IMR-90 (cell line): ENCODE results near the gene GALNT9. TPM values are rescaled to one million over a fixed set of nuclear protein-coding genes. Genes with fewer than 3 reads are reported as not detected.

Experiments
- ATAC-seq: fragments of 200-7000 bp; cut with Tn5 transposase; 2 replicates; pipeline ENCODE4 v1.9.1; 2020; ENCODE audit warnings: low read depth, mild to moderate bottlenecking, moderate library complexity
- BruUV-seq: library from RNA; stranded (reverse); fragments of 400-500 nt; replicated peaks from 2 replicates; lab custom pipeline; 2021; lab: Mats Ljungman, UMichigan
- CTCF ChIA-PET: fragments of 300-600 bp; formaldehyde crosslinking; extraction: SDS; loops from one replicate; lab custom pipeline; 2021; ENCODE audit warnings: antibody characterized with exemption; lab: Yijun Ruan, JAX
- POLR2A ChIA-PET: fragments of 300-600 bp; sonication (Branson Sonifier 250); formaldehyde crosslinking; loops from one replicate; lab custom pipeline; 2022; ENCODE audit warnings: antibody characterized with exemption; ENCODE audit not compliant: unreplicated experiment; lab: Charles Lee
- DNase-seq: peaks from one replicate; pipeline ENCODE4 v3.0.0; 2013
- H2AFZ ChIP-seq: replicated peaks from 2 replicates; pipeline ENCODE3; 2013; ENCODE audit warnings: low read length, mild to moderate bottlenecking; ENCODE audit not compliant: poor library complexity
- H2AK5ac ChIP-seq: 2 replicates; pipeline ENCODE4 v1.6.1; 2013; ENCODE audit warnings: low read depth, low read length, inconsistent platforms
- H2AK9ac ChIP-seq: replicated peaks from 2 replicates; pipeline ENCODE3; 2013; ENCODE audit warnings: mild to moderate bottlenecking, low read depth, low read length, moderate library complexity; ENCODE audit not compliant: poor library complexity
- H2BK120ac ChIP-seq: 2 replicates; pipeline ENCODE4 v1.6.1; 2013; ENCODE audit warnings: low read depth, low read length, inconsistent platforms
- H2BK15ac ChIP-seq: 3 replicates; pipeline ENCODE4 v1.6.1; 2013; ENCODE audit warnings: low read depth, low read length, inconsistent platforms
- H2BK20ac ChIP-seq: 2 replicates; pipeline ENCODE4 v1.6.1; 2013; ENCODE audit warnings: low read depth, mild to moderate bottlenecking, inconsistent platforms, low read length, moderate library complexity
- H2BK5ac ChIP-seq: 2 replicates; pipeline ENCODE4 v1.6.1; 2013; ENCODE audit warnings: mild to moderate bottlenecking, low read depth, low read length, inconsistent platforms; ENCODE audit not compliant: poor library complexity, severe bottlenecking
- H3K14ac ChIP-seq: replicated peaks from 2 replicates; pipeline ENCODE4 v1.6.1; 2013; ENCODE audit warnings: low read depth, low read length, inconsistent platforms
- H3K18ac ChIP-seq: 2 replicates; pipeline ENCODE4 v1.6.1; 2013; ENCODE audit warnings: low read depth, low read length, control low read depth
- H3K23ac ChIP-seq: 2 replicates; pipeline ENCODE4 v1.6.1; 2013; ENCODE audit warnings: low read depth, low read length, inconsistent platforms
- H3K27ac ChIP-seq: 2 replicates; pipeline ENCODE4 v1.5.1; 2013; ENCODE audit warnings: mild to moderate bottlenecking, control low read depth, low read length; ENCODE audit not compliant: insufficient read depth
- H3K27me3 ChIP-seq: 2 replicates; pipeline ENCODE4 v1.6.1; 2013; ENCODE audit warnings: low read length; ENCODE audit not compliant: control insufficient read depth, insufficient read depth
- H3K36me3 ChIP-seq: 2 replicates; pipeline ENCODE4 v1.6.1; 2013; ENCODE audit warnings: low read length, mixed read lengths; ENCODE audit not compliant: control insufficient read depth, insufficient read depth
- H3K4ac ChIP-seq: 2 replicates; pipeline ENCODE4 v1.6.1; 2013; ENCODE audit warnings: low read depth, low read length, inconsistent platforms
- H3K4me1 ChIP-seq: 2 replicates; pipeline ENCODE4 v1.6.1; 2013; ENCODE audit warnings: low read length, mixed read lengths; ENCODE audit not compliant: control insufficient read depth, insufficient read depth
- H3K4me2 ChIP-seq: 2 replicates; pipeline ENCODE4 v1.6.1; 2013; ENCODE audit warnings: low read depth, mild to moderate bottlenecking, control low read depth, low read length, moderate library complexity
- H3K4me3 ChIP-seq: 2 replicates; pipeline ENCODE4 v1.5.1; 2013; ENCODE audit warnings: low read depth, mild to moderate bottlenecking, control low read depth, low read length, moderate library complexity; ENCODE audit not compliant: insufficient read depth
- H3K56ac ChIP-seq: 2 replicates; pipeline ENCODE4 v1.6.1; 2013; ENCODE audit warnings: low read length, inconsistent platforms; ENCODE audit not compliant: insufficient read depth; ENCODE audit errors: extremely low read depth
- H3K79me1 ChIP-seq, 2 experiments: 2 replicates each; pipeline ENCODE4 v1.6.1; 2013; ENCODE audit warnings: low read length in 2 of 2, inconsistent platforms in 1 of 2, low read depth in 1 of 2
- H3K9ac ChIP-seq: 2 replicates; pipeline ENCODE4 v1.6.1; 2013; ENCODE audit warnings: low read depth, low read length, control low read depth
- H3K9me1 ChIP-seq: 2 replicates; pipeline ENCODE4 v1.6.1; 2013; ENCODE audit warnings: low read length, inconsistent platforms; ENCODE audit not compliant: insufficient read depth
- H3K9me3 ChIP-seq: 2 replicates; pipeline ENCODE4 v1.6.1; 2013; ENCODE audit warnings: low read length; ENCODE audit not compliant: control insufficient read depth, insufficient read depth
- H4K20me1 ChIP-seq: 2 replicates; pipeline ENCODE4 v1.6.1; 2013; ENCODE audit warnings: low read length, inconsistent platforms; ENCODE audit not compliant: insufficient read depth
- H4K5ac ChIP-seq: 2 replicates; pipeline ENCODE4 v1.6.1; 2013; ENCODE audit warnings: mild to moderate bottlenecking, low read depth, low read length, control low read depth
- H4K8ac ChIP-seq, 2 experiments: 2 replicates each; pipeline ENCODE4 v1.6.1; 2013; ENCODE audit warnings: low read depth in 2 of 2, low read length in 2 of 2, control low read depth in 1 of 2, inconsistent platforms in 1 of 2
- H4K91ac ChIP-seq: 2 replicates; pipeline ENCODE4 v1.6.1; 2013; ENCODE audit warnings: low read depth, low read length, inconsistent platforms; ENCODE audit not compliant: insufficient read depth
- CEBPB ChIP-seq: IDR thresholded peaks from 2 replicates; pipeline ENCODE4 v1.6.1; 2012; ENCODE audit warnings: low read depth, low read length, improper control_type of control experiment
- MAFK ChIP-seq: IDR thresholded peaks from 2 replicates; pipeline ENCODE4 v1.6.1; 2012; ENCODE audit warnings: low read depth, low read length, improper control_type of control experiment
- MAZ ChIP-seq: IDR thresholded peaks from 2 replicates; pipeline ENCODE4 v1.6.1; 2012; ENCODE audit warnings: low read depth, mild to moderate bottlenecking, low read length, improper control_type of control experiment, moderate library complexity, borderline replicate concordance
- RCOR1 ChIP-seq: IDR thresholded peaks from 2 replicates; pipeline ENCODE4 v1.6.1; 2012; ENCODE audit warnings: mild to moderate bottlenecking, low read length, improper control_type of control experiment; ENCODE audit not compliant: insufficient replicate concordance
- RFX5 ChIP-seq: IDR thresholded peaks from 2 replicates; pipeline ENCODE4 v1.8.0; 2012; ENCODE audit warnings: low read depth, mild to moderate bottlenecking, low read length, moderate library complexity
- SMC3 ChIP-seq: fragments of 150-350 bp; IDR thresholded peaks from 2 replicates; pipeline ENCODE4 v1.6.1; 2016; ENCODE audit warnings: low read depth, mild to moderate bottlenecking, antibody characterized with exemption, low read length, moderate library complexity
- WGBS, 2 experiments: methylation state at CpG; one replicate each; pipeline versions ENCODE4 v1.1.5 to v1.1.7; 2013; ENCODE audit warnings: missing lambda C conversion rate in 2 of 2; ENCODE audit not compliant: insufficient read length in 1 of 2; ENCODE audit errors: extremely low coverage in 2 of 2; 5-methylcytosine and 5-hydroxymethylcytosine counted together
- dilution Hi-C: fragments of 300-500 bp; cut with HindIII; formaldehyde crosslinking; loops from one replicate; pipeline ENCODE4 v1.14.3; 2018; ENCODE audit warnings: low sequenced_read_pairs; ENCODE audit not compliant: unreplicated experiment
- in situ Hi-C: fragments of 300-500 bp; cut with MboI; formaldehyde crosslinking; loops from 3 replicates; pipeline ENCODE4 v1.14.3; 2019; ENCODE audit warnings: low sequenced_read_pairs, inconsistent platforms, mixed read lengths
- intact Hi-C: fragments of 100-400 bp; cut with micrococcal nuclease; formaldehyde crosslinking; loops from 2 replicates; pipeline ENCODE4 v1.10.0; 2022
- polyA plus RNA-seq, 3 experiments: library from polyadenylated mRNA; depleted of rRNA; stranded (reverse); fragments of >200 nt; gene quantifications; 2 replicates each; pipeline ENCODE4 v1.2.3, GENCODE V29; 2012; ENCODE audit warnings: low replicate concordance in 1 of 3
- total RNA-seq: library from RNA; depleted of rRNA; stranded (reverse); fragments of >200 nt; gene quantifications from 2 replicates; pipeline ENCODE4 v1.2.3, GENCODE V29; 2012
- TF ChIP-seq, protein P1 (sequence below): fragments of 150-350 bp; IDR thresholded peaks from 2 replicates; pipeline ENCODE4 v1.6.1; 2017; ENCODE audit warnings: mild to moderate bottlenecking, antibody characterized with exemption, low read length, low read depth

Gene GALNT9
- total and polyA plus RNA-seq, 2 of the 4 experiments (the other 2 are of a cell fraction), result under 0.01 to 0.12 TPM

DNA sequence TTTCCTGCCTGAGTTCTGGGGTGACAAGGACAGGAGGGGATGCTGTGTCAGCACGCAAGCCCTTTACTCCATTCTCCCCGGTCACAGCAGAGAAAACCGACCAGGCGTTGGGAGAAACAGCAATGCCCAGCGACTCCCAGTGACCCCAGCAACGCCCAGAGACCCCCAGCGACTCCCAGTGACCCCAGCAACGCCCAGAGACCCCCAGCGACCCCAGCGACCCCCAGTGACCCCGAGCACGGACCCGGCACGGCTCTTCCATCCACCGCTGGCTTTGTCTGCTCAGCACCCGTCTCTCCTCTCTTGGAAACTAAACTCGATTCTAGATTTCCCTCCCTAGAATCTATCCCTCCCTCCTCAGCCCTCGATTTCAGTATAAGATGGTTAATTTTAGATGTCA, 38.5 kb upstream of the GALNT9 start:
- no peak for ATAC-seq
- Histone ChIP-seq H3K23ac (no peak overlapping the region), H2AK9ac (no peak overlapping the region), H2AK5ac (no peak overlapping the region), H3K9ac (no peak overlapping the region), H3K79me1 (no peaks in the 10 kb centered on the region), H2BK20ac (no peak overlapping the region), H4K8ac (no peak overlapping the region), H3K27ac (no peak overlapping the region), H3K4me1 (no peaks in the 10 kb centered on the region), H3K4ac (no peak overlapping the region), H2BK15ac (no peak overlapping the region), H3K14ac (no peak overlapping the region), H3K4me2 (no peak overlapping the region), H4K20me1 (no peaks in the 10 kb centered on the region), H2AFZ (no peak overlapping the region), H3K9me3 (peaks cover 24% of the 10 kb centered on the region), H3K18ac (no peak overlapping the region), H3K36me3 (no peaks in the 10 kb centered on the region), H2BK120ac (no peak overlapping the region), H3K27me3 (no peaks in the 10 kb centered on the region; the same call in 1 of the 2 replicates), H4K5ac (no peak overlapping the region), H2BK5ac (no peak overlapping the region), H3K56ac (no peak overlapping the region), H4K91ac (no peak overlapping the region), H3K9me1 (no peaks in the 10 kb centered on the region), H3K4me3 (no peak overlapping the region)
- CTCF ChIA-PET, result no interaction called here
- 85% methylated on average over 4 of the region's 18 CpGs; no CpG with 5 or more reads in 1 of the 2 experiments for WGBS, 2 experiments
- DNase-seq, result no peak
- BruUV-seq, result no TSS peak
- in situ Hi-C loops, result no loop called here
- TF ChIP-seq CEBPB (no peak), MAFK (no peak), MAZ (no peak), RFX5 (no peak), SMC3 (no peak), RCOR1 (no peak)
- TF ChIP-seq, protein P1, sequence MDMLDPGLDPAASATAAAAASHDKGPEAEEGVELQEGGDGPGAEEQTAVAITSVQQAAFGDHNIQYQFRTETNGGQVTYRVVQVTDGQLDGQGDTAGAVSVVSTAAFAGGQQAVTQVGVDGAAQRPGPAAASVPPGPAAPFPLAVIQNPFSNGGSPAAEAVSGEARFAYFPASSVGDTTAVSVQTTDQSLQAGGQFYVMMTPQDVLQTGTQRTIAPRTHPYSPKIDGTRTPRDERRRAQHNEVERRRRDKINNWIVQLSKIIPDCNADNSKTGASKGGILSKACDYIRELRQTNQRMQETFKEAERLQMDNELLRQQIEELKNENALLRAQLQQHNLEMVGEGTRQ, result no peak
- intact Hi-C loops, result no loop called here
- POLR2A ChIA-PET, result no interaction called here
- dilution Hi-C loops, result no loop called here
